ENCODE measurements around the gene HOXC12.

HOXC12 gene

DNA sequence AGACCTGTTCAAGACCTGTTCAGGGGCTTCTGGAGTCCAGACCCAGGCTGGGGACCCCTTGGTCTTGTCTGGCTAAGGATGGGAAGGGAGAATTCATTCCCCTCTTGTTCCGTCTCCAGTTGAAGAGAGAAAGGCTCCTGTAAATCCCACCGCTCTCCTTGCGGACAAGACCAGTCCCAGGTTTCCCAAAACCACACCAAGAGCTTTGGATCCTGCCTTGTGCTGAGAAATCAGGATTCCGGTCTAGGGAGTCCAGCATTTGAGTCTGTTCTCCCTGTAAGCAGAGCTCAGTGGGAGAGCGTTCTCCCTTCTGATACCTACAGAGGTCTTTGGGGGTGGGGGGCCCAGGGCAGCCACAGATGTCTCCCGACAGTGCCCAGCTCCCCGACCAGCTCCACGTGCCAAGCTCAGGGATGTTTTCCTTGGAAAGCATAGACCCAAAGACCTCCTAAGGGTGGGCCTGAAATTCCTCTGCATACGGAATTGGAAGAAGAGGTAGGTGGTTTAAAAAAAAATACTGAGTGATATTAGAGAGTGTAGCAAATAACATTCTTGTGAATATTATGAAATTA is 14.2 kb upstream of the HOXC12 start:
- no peak for DNase-seq (ENCODE audit: low read depth)

DNA sequence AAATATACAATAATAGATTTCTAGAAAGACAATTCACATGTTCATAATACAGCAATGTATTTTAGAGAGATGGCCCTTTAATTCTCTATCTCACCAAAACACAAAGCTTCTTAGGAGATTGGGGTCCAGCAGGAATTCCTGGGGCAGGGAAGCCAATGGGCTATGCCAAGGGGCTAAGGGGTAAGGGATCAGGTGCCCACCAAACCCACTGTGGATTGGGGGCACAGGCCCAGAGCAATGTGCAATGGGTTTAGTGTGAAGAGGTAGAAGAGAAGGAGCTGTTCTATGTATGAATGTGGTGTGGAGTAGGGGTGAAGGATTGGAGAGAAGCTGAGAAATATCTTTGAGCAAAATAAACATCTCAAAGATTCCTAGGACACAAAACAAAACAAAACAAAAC is 13.5 kb upstream of the HOXC12 start:
- DNase-seq (ENCODE audit: low read depth), result no peak

DNA sequence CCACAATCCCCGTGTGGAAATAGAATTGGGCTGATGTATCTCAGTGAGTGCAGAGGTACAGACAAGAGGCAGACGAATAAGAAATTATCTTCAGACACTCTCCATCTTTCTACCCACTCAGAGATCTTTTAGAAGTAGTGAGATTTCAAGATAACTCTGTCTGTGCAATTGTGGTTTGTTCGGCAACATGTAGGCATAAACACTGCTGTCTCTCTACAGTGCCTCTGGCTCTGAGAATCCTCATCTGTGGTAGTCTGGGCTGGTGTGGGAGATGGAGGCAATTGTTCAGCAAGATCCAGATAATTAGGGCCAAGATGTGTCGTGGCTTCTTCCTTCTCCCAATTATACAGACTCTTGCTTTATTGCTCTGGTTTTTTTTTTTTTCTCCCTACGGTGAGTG is 13.0 kb upstream of the HOXC12 start:
- DNase-seq (ENCODE audit: low read depth), result no peak

DNA sequence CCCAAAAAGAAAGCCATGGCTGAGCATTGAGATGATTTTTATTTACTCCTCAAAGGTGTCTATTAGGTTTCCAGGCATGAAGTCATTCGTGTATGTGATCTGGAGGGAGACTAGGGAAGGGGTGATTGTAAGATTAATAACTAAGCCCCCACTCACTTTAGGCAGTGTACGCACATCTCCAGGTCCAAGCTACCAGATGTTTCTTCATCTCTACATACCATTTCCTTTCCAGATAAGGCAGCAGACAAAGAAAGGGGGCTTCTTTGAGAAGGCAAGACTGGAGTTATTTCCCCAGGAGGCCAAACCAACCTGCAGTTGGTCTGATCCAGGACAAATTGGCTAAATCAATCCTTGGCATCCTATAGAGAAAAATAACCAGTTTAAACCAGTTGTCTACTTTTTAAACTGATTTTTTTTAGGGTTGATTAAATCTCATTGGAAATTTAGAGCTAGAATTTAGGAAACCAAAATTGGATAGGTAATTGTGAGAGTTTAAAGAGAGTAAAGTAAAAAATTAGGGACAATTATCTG is 12.2 kb upstream of the HOXC12 start:
- DNase-seq (ENCODE audit: low read depth), result no peak

DNA sequence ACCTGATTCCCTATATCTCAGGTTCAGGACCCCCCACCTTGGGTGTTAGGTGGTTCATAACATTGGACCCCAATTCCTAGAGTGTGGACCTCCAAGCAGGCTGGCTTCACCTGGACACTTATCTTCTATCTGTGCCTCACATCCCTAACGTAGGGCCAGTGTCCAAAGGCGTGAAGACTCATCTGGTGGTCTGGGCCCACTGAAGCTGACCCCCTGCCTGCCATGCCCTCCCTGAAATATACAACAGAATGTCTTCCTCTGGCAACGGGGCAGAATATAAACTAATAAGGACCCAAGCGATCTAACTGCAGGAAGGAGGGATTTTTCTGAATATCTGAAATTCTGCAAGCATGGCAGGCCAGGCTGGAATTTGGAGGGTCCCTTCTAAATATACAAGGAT is 10.5 kb upstream of the HOXC12 start:
- DNase-seq (ENCODE audit: low read depth), result no peak

DNA sequence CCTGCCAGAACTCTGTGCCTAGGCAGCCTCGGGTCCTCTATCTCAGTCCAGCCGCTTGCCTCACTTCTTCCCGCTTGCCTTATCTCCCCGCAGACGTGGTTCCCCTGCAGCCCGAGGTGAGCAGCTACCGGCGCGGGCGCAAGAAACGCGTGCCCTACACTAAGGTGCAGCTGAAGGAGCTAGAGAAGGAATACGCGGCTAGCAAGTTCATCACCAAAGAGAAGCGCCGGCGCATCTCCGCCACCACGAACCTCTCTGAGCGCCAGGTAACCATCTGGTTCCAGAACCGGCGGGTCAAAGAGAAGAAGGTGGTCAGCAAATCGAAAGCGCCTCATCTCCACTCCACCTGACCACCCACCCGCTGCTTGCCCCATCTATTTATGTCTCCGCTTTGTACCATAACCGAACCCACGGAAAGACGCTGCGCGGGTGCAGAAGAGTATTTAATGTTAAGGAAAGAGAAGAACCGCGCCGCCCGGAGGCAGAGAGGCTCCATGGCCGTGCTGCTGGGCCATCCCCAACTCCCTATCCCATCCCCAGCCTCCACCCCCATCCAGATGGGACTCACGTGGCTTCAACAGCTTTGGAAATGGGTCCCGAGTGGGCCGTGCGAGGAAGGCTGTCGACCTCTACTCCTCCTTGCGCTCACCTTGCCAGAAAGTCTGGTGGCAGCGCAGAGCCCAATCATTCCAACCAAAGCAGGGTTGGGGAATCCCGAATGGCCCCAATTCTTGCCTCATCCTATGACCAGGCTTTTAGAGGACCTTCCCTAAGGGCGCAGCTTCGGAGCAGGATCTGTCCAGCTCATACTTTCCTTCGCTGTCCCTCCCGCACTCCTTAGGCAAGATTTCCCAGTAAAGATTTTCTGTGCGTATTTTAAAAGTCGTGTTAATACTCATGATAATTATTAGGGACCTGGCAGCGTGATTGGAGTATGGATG is 9.5 kb upstream of the HOXC12 start:
- no peak for DNase-seq (ENCODE audit: low read depth)

DNA sequence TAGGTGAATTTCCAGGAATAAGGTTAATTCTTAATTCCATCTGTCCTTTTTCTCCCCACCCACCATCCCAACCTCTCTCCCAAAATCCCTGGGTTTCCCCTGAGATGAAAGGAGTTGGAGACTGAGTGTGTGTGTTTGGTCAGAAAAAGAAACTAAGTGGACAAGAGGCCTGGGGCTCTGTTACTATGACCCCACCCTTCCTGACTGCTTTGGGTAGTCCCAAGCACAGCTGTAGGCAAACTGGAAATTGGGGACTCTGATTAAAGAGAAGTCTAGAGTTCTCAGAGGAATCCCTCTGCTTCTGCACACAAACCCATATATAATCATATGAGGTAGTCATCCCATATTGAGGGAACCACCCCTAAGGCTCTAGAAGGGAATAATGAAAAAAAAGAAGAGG is 7.0 kb upstream of the HOXC12 start:
- DNase-seq (ENCODE audit: low read depth), result no peak

DNA sequence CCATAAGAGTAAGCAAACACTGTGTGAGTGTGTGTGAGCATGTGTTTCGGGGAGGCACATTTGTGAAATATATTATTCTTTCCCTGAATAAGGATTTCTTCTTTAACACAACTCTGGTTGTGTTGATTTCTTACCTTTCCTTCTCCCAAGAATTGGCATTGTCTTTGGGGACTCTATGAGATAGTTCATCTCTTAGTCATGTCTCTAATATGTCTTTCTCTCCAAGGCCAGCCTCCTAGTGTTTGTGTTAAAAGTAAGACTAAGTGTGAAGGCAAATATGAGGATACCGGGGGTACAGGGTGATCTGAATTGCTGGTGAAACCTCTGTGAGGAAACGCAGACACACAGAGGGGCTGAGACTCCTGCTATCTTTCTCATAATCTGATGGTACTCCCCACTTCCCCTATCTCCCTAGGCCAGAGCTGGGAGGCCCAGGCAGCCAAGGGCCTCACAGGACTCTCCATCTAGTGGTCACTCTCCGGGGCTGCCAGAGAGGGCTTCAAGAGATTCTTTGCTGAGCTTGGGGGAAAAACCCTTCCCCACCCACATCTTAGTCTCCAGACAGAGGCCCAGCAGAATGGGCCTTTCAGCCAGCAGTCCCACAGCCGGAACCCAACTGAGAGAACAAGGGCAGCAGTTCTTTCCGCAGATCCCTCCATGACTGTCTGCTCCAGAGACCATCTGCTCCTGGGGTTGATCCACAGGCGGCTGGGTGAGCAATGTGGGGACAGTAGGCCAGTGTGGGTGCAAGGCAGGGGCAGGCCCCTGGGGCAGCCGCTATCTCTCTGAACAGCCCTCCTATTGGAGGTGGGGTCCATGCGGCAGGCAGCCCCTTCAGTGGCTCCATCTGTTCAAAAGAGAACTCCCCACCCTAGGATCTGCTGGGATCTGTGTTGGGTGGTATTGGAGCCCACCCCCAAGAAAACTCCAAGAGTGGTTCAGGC is 5.8 kb upstream of the HOXC12 start:
- DNase-seq (ENCODE audit: low read depth), result no peak

DNA sequence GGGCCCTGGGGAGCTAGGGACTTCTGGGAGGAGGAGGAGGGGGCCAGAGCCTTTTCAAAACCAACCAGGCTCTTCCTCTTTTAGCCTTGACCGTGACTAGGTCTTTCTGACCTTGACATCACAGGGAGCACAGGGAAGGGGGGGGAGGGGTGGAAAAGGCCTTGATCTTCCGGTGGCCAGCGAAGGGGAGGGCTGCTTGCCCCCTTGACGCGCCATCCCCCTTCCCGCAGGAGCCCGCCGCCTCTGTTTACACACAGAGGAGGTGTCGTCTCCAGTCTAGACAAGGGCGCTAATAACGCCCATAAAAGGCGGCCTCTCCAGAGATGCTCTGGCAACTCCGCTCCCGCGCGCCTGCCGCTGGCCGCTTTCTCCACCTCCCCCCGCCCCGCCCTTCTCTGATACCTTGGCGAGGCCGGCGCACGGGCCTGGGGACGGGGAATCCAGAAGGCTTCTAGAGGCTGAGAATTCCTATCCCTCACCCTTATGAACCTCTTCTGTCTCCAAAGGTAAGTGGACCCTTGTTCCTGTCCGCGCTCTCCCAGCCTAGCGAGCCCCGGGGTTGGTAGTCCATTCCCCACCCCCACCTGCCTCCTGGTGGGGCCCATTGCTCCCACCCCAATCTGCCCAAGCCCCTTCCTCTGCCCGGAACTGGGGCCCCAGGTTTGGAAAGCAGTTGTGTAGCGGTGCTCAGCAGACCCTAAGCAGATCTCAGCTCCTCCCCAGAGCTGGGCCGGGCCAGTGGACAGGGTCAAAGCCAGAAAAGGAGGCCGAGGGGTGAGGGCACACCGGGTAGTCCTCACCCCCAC is 4.9 kb upstream of the HOXC12 start:
- DNase-seq (ENCODE audit: low read depth), result no peak

DNA sequence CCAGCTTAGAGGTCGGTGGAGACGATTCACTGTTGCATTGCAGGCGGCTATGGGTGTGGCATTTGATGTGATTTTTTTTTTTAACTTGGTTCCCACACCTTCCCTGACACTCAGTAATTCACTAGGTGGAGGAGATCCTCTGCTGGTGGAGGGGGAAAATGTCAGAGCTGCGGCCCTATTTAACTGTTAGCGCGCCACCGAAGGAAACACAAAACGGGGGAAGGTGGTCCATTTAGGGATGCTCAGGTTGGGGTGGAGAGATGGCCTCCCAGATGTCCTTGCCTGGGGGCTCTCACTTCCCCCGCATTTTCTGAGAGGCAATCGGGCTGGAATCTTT is 4.3 kb upstream of the HOXC12 start:
- no peak for DNase-seq (ENCODE audit: low read depth)

DNA sequence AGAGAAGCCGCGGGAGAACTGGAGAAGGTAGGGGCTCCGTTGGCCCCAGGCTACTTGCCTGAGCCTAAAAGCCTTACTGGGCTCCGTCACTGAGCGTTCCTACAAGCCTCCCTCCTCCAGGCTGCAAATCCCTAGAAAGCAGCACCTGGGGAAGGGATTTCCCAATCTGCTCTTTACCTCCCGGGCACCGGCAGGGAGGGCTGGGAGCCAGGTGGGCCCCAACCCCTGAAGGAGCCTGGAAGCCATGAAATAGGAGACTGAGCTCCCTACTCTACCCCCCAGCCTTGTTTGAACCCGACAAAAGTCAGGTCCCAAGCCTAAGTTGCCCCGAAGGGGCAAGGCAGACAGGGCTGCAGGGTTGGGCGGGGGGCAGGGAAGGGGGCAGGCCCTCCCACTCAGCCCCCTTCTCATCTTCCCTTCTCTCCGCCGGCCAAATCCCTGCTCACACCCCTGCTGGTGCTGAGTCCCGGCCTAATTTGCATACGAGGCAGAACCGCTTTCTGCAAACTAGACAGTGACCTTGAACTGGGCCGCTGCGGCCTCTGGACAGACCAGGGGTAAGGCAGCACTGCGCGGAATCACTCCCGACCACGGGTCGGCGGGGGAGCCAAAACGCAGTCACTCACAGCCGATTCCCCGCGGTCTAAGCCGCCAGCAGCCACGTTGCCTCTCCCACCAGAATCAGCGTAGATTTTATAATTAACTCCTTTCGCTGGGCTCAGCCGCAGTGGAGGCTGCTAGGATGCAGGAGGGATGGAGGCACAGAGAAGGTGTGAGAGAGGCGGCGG is 3.7 kb upstream of the HOXC12 start:
- no peak for DNase-seq (ENCODE audit: low read depth)

DNA sequence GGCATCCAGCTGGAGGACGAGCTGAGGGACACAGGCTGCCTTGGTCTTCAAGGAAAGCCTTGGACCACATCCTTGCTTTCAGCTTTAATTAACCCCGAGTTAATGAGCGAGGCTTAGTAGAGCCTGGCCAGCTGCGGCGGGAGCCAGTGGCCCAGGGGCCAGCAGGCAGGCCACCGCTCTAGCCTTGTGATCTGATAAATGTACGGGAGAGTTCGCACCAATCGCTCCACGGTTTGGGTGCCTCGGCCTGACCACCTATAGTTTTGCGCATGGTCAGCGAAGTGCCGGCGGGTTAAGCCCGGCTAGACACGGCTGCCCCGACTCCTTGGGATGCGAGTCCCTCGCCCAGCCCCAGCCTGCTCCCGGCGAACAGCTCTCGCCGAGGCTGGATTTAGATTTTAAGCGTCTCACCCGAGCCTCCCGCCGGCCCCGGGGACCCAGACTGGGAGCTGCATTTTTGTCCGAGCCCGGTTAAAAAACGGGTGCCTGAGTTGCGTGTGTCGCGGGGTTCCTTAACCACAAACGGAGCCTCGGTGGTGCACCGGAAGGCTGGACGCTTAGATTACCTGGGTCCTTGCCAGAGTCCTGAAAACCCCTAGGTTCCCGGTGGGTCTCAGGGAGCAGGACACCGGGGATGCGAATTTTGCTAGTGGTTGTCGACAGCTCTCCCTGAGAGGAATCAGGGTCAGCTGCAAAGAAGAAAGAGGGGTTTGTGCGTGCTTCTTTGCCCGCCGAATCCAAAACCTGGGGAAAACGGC is 2.9 kb upstream of the HOXC12 start:
- DNase-seq (ENCODE audit: low read depth), result no peak

DNA sequence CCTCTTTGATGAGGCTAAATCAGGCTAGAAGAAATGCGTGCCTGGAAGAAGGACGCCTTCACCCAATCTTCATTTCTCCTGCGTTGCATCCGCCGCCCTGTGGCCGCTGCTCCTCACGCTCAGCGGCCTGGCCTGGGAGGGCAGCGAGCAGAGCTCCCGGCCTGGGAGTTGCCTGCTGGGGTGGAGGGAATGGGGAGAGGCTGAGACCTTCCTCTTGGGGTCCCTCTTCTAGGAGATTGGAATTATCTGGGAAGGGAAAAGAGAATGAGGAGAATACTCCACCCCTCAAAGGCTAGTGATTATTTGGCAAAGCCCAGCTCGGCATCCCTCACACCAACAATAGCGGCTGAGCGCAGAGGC is 2.4 kb upstream of the HOXC12 start:
- no peak for DNase-seq (ENCODE audit: low read depth)

DNA sequence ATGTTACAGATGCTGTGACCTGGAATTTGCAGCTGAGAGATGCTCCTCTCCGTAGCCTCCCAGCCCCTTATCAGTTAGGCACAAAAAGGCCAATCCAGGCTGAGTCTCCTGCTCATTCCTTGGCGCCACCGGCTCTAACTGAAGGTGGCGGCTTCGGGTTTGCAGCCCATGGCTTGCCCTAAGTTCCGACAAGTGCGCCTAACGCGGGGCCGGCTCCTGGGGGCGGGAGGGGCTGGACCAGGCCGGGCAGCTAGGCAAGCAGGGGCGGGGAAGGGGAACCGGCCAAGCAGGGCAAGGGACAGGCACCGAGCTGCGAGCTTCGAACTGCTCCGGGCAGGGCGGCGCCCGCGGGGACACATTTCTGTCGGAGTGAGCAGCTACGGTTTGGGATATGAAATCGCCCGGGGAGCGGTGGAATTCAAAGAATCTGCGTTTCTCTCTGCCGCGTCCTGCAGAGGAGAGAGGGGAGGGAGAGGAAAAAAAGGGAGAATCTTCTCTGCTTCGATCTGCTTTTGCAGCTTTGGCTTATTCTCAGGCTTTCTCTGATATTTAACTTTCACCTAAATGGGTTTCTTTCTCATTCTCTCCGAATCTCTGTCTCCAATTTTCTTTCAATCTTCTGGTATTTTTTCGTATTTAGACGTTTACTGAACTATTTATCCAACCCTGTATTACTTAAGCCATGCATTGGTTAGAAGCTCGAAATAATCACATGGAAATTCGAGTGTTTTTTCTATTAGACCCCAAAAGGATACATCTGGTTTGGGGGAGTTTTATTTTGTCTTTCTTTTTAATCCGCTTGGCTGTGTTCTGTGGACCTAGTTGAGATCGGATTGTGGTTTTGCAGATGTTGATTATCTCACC is 1.6 kb upstream of the HOXC12 start:
- DNase-seq (ENCODE audit: low read depth), result no peak

DNA sequence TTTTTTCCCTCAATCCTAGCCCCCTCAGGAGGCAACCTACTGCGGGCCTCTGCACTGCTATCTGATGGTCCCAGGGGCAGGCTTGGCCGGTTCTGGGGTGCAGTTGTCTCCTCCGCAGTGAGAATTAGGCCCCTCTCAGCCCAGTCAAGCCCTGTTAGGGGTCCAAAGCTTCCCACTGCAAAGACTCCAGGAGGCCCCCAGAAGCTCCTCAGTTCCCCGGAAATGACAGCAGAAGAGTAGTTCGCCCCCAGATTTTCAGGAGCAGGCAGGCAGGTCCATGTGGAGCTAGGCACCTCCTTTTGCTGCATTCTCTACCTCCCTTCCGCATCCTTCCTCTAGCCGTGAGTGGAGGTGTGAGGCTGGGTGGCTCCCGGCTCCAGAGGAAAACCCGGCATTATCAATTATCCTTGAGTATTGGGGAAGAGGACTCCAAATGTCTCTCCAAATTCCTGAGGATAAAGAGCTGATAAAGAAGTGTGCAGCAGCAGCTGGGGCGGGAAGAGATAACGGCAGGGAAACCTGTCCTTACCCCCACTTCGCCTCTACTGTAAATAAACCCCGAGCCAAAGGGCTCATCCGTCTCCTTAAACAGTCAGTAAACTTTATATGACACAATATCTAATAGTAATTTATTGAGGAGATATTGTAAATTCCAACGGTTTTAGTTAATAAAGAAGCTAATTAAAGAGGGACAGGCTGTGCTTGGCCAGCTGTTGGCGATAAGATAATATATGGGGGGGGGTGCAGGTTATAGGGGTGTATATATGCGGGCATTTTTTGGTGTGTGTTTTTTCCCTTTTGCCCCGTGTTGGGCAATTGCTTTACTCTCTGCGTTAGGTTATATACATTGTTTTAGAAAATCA is 641 bp upstream of the HOXC12 start:
- no peak for DNase-seq (ENCODE audit: low read depth)

DNA sequence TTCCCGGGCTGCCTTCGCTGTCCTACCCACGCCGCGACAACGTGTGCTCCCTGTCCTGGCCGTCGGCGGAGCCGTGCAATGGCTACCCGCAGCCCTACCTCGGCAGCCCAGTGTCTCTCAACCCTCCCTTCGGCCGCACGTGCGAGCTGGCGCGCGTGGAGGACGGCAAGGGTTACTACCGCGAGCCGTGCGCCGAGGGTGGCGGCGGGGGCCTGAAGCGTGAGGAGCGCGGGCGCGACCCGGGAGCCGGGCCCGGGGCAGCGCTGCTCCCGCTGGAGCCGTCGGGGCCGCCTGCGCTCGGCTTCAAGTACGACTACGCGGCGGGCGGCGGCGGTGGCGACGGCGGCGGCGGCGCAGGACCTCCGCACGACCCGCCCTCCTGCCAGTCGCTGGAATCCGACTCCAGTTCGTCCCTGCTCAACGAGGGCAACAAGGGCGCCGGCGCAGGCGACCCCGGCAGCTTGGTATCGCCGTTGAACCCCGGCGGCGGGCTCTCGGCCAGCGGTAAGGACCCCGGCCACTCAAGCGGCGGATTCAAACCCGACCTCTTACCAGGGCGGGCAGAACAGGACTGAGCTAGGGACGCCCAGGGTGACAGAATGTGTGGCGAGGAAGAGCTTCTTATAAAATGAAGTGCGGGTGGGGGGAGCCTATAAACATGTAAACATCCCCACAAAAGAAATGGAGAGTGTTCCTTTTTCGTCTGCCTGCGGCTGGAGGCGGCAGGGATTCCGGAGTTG is 503 bp downstream of the HOXC12 start:
- no peak for DNase-seq (ENCODE audit: low read depth)

DNA sequence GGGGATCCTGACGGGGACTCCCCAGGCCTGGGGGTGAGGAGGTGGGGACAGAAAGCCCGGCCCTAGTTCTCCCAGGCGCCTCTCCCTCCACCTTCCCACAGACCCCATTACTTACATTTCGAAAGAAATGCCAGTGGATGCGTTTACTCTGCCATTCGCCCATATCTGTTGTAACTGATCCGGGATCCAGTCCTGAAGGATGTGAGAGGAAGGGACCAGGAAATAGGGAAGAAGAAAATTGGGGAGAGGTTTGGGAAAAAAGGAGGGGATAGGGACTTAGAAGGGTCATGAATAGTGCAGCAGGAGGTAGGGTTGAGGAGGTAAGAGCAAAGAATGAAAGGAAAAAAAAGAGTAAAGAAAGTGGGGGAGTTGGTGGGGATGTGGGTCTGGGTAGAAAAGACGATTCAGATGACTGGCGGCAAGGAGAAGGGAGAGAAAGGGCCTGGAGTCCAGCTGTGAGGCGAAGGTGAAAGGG is 1.1 kb downstream of the HOXC12 start:
- DNase-seq (ENCODE audit: low read depth), result no peak
